PC-9 (cell line): ENCODE measurements around the gene ZFHX3.

Source experiments
- CTCF ChIP-seq: fragments of 200-600 bp; sonication (generic); conservative IDR thresholded peaks from 2 replicates; pipeline ENCODE4 v1.6.1; 2017; ENCODE audit warnings: mixed run types, antibody characterized with exemption, mild to moderate bottlenecking, moderate library complexity
- EZH2 ChIP-seq: fragments of 200-600 bp; sonication (generic); IDR thresholded peaks from 2 replicates; pipeline ENCODE4 v1.8.0; 2017; ENCODE audit warnings: antibody characterized with exemption, low read depth

GRCh38 chr16:73033271-73033998, 14.5 kb downstream of the ZFHX3 start:
- TF ChIP-seq CTCF, result no peak
- TF ChIP-seq EZH2, result no peak
